HG03103 (cell line): Measurements from ENCODE around the gene RAB27B.
"Not testable (repeated sequence)": the region's sequence is repeated elsewhere in the genome, so short reads cannot be mapped to it uniquely, and the experiment has no call there.

ENCODE experiments used
- ATAC-seq: cut with Tn5 transposase; IDR thresholded peaks from one replicate; pipeline ENCODE4 v1.9.1; 2021; ENCODE audit warnings: low read depth; ENCODE audit not compliant: unreplicated experiment

The RAB27B gene

GRCh38 chr18:54813977-54814565 is 14.2 kb upstream of the RAB27B start:
- no peak for ATAC-seq

GRCh38 chr18:54815086-54815485 is 13.2 kb upstream of the RAB27B start:
- ATAC-seq = no peak

GRCh38 chr18:54820785-54821275 is 7.4 kb upstream of the RAB27B start:
- ATAC-seq = not testable (repeated sequence)

- ATAC-seq = no peak
Measured at GRCh38 chr18:54822872-54823845, 5.1 kb upstream of the RAB27B start.

GRCh38 chr18:54824761-54825160 is 3.5 kb upstream of the RAB27B start:
- ATAC-seq = no peak

GRCh38 chr18:54825601-54826344 is 2.5 kb upstream of the RAB27B start:
- ATAC-seq = no peak

- no peak for ATAC-seq
Measured at GRCh38 chr18:54828986-54829385, 709 bp downstream of the RAB27B start.

GRCh38 chr18:54829856-54830255 is 1.6 kb downstream of the RAB27B start:
- no peak for ATAC-seq

GRCh38 chr18:54830260-54830659 is 2.0 kb downstream of the RAB27B start:
- no peak for ATAC-seq

- ATAC-seq = no peak
Measured at GRCh38 chr18:54830866-54831265, 2.6 kb downstream of the RAB27B start.

GRCh38 chr18:54835944-54836343 is 7.7 kb downstream of the RAB27B start:
- ATAC-seq = no peak

- no peak for ATAC-seq
Measured at GRCh38 chr18:54843314-54843713, 15.0 kb downstream of the RAB27B start.

GRCh38 chr18:54845787-54846186 is 17.5 kb downstream of the RAB27B start:
- no peak for ATAC-seq

GRCh38 chr18:54848121-54848520 is 19.8 kb downstream of the RAB27B start:
- no peak for ATAC-seq

- ATAC-seq = no peak
Measured at GRCh38 chr18:54849683-54850082, 21.4 kb downstream of the RAB27B start.

GRCh38 chr18:54850598-54850997 is 22.3 kb downstream of the RAB27B start:
- no peak for ATAC-seq

- no peak for ATAC-seq
Measured at GRCh38 chr18:54852780-54853675, 24.8 kb downstream of the RAB27B start.

GRCh38 chr18:54855050-54855449 is 26.8 kb downstream of the RAB27B start:
- not testable (repeated sequence) for ATAC-seq

- no peak for ATAC-seq
Measured at GRCh38 chr18:54856105-54856646, 27.9 kb downstream of the RAB27B start.

- ATAC-seq = no peak
Measured at GRCh38 chr18:54857499-54857898, 29.2 kb downstream of the RAB27B start.
